GM19328 (cell line): ENCODE measurements around the gene PTRH1.
A peak's percentile ranks its signal among the peaks of the same experiment; 100 is the strongest.
"Not testable (repeated sequence)": the region's sequence is repeated elsewhere in the genome, so short reads cannot be mapped to it uniquely, and the experiment has no call there.

Experiments
- ATAC-seq: cut with Tn5 transposase; IDR thresholded peaks from one replicate; pipeline ENCODE4 v1.9.1; 2021; ENCODE audit warnings: mild to moderate bottlenecking, moderate library complexity; ENCODE audit not compliant: unreplicated experiment

Gene PTRH1

GRCh38 chr9:127715470-127716337 is at the start of gene PTRH1, which contains the start of gene TTC16:
TSS of gene PTRH1 (minus strand) at chr9:127715663. CDS start at chr9:127715639, 24 bp downstream.
TSS of gene TTC16 (plus strand) at chr9:127716079. CDS start at chr9:127716146, 67 bp downstream.
- ATAC-seq, result peak; percentile 94

- no peak for ATAC-seq
Measured at GRCh38 chr9:127763918-127764384, 48.5 kb upstream of the PTRH1 start.

- no peak for ATAC-seq
Measured at GRCh38 chr9:127762111-127762676, 46.7 kb upstream of the PTRH1 start.

- ATAC-seq, result no peak
Measured at GRCh38 chr9:127761491-127761956, 46.1 kb upstream of the PTRH1 start.

- no peak for ATAC-seq
Measured at GRCh38 chr9:127761061-127761460, 45.6 kb upstream of the PTRH1 start.

- no peak for ATAC-seq
Measured at GRCh38 chr9:127758843-127759242, 43.4 kb upstream of the PTRH1 start.

- ATAC-seq, result not testable (repeated sequence)
Measured at GRCh38 chr9:127756776-127757175, 41.3 kb upstream of the PTRH1 start.

- no peak for ATAC-seq
Measured at GRCh38 chr9:127756233-127756632, 40.8 kb upstream of the PTRH1 start.

GRCh38 chr9:127755061-127756060 is 39.9 kb upstream of the PTRH1 start:
- ATAC-seq, result no peak

GRCh38 chr9:127754099-127755060 is 38.9 kb upstream of the PTRH1 start:
- no peak for ATAC-seq

- no peak for ATAC-seq
Measured at GRCh38 chr9:127753622-127754021, 38.2 kb upstream of the PTRH1 start.

GRCh38 chr9:127753148-127753547 is 37.7 kb upstream of the PTRH1 start:
- no peak for ATAC-seq

- ATAC-seq, result no peak
Measured at GRCh38 chr9:127751269-127752054, 36.0 kb upstream of the PTRH1 start.

GRCh38 chr9:127749090-127749787 is 33.8 kb upstream of the PTRH1 start:
- ATAC-seq, result no peak

- no peak for ATAC-seq
Measured at GRCh38 chr9:127746959-127747569, 31.6 kb upstream of the PTRH1 start.

- ATAC-seq, result no peak
Measured at GRCh38 chr9:127744398-127745110, 29.1 kb upstream of the PTRH1 start.

GRCh38 chr9:127742435-127743088 is 27.1 kb upstream of the PTRH1 start:
- ATAC-seq, result no peak
